Vagina (tissue), 2 donors: ENCODE data around the gene ABHD16B. TPM values are rescaled to one million over a fixed set of nuclear protein-coding genes. Genes with fewer than 3 reads are reported as not detected.
A peak's percentile ranks its signal among the peaks of the same experiment; 100 is the strongest.
"Not testable (repeated sequence)": the region's sequence is repeated elsewhere in the genome, so short reads cannot be mapped to it uniquely, and the experiment has no call there.

Experiments used
- DNase-seq, 2 donors: peaks; one replicate each; pipeline ENCODE4 v3.0.0-alpha.2; 2017; ENCODE audit errors: extremely low spot score in 2 of 2
- H3K27ac ChIP-seq: fragments of 200-600 bp; sonication (generic); one replicate; pipeline ENCODE4 v1.5.1; 2019
- H3K27me3 ChIP-seq: fragments of 200-600 bp; sonication (generic); one replicate; pipeline ENCODE4 v1.5.1; 2019
- H3K36me3 ChIP-seq, 2 donors: fragments of 200-600 bp; sonication (generic); one replicate each; pipeline ENCODE4 v1.5.1; 2017 to 2019
- H3K4me1 ChIP-seq: fragments of 200-600 bp; sonication (generic); one replicate; pipeline ENCODE4 v1.5.1; 2019
- H3K4me3 ChIP-seq, 2 donors: fragments of 200-600 bp; sonication (generic); 1 replicate in 1 of 2; 2 replicates in 1 of 2; pipeline ENCODE4 v1.5.1; 2016 to 2019
- H3K9me3 ChIP-seq: fragments of 200-600 bp; sonication (generic); one replicate; pipeline ENCODE4 v1.5.1; 2019
- POLR2A ChIP-seq, 2 donors: fragments of 450-650 bp; IDR thresholded peaks; one replicate each; pipeline ENCODE4 v1.6.1; 2017; ENCODE audit warnings: antibody characterized with exemption in 2 of 2, mild to moderate bottlenecking in 2 of 2, moderate library complexity in 2 of 2
- POLR2AphosphoS5 ChIP-seq, 2 donors: sonication (generic); formaldehyde crosslinking; IDR thresholded peaks; one replicate each; pipeline ENCODE4 v1.9.0; 2017; ENCODE audit warnings: antibody characterized with exemption in 2 of 2, mild to moderate bottlenecking in 2 of 2, low read depth in 1 of 2; ENCODE audit not compliant: insufficient read depth in 1 of 2
- intact Hi-C: fragments of 100-400 bp; cut with DNase I; formaldehyde crosslinking; loops from one replicate; pipeline ENCODE4 v1.15.1; 2023
- total RNA-seq: library from RNA; depleted of rRNA; stranded (reverse); fragments of >200 nt; gene quantifications from one replicate; pipeline ENCODE4 v1.2.3, GENCODE V29; 2016
- TF ChIP-seq, protein P1 (sequence below), 3 experiments: fragments of 450-650 bp in 2 of 3; fragments of 200-600 bp in 1 of 3; sonication (generic) in 1 of 3; IDR thresholded peaks; one replicate each; pipeline ENCODE4 v1.5.1; 2017 to 2019; ENCODE audit warnings: antibody characterized with exemption in 3 of 3, mild to moderate bottlenecking in 2 of 3, moderate library complexity in 2 of 3

ABHD16B gene
- total RNA-seq, 1 donor from 2014 or later, result not detected

GRCh38 chr20:63873477-63873971 lies 12.2 kb downstream of the ABHD16B start:
- Histone ChIP-seq H3K36me3 (peaks cover 0 to 78% of the 10 kb centered on the region in 2 donors), H3K9me3 (no peaks in the 10 kb centered on the region), H3K27me3 (no peaks in the 10 kb centered on the region), H3K4me1 (peaks cover 18% of the 10 kb centered on the region), H3K27ac (no peak overlapping the region), H3K4me3 (no peak overlapping the region)
- TF ChIP-seq POLR2AphosphoS5 (IDR thresholded peaks at IDR 0.05; ENCODE audit: insufficient read depth in 1 of 2, low read depth in 1 of 2), result peak; percentile 62 to 87
- TF ChIP-seq, protein P1, sequence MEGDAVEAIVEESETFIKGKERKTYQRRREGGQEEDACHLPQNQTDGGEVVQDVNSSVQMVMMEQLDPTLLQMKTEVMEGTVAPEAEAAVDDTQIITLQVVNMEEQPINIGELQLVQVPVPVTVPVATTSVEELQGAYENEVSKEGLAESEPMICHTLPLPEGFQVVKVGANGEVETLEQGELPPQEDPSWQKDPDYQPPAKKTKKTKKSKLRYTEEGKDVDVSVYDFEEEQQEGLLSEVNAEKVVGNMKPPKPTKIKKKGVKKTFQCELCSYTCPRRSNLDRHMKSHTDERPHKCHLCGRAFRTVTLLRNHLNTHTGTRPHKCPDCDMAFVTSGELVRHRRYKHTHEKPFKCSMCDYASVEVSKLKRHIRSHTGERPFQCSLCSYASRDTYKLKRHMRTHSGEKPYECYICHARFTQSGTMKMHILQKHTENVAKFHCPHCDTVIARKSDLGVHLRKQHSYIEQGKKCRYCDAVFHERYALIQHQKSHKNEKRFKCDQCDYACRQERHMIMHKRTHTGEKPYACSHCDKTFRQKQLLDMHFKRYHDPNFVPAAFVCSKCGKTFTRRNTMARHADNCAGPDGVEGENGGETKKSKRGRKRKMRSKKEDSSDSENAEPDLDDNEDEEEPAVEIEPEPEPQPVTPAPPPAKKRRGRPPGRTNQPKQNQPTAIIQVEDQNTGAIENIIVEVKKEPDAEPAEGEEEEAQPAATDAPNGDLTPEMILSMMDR (IDR thresholded peaks at IDR 0.05), result no peak
- intact Hi-C loops, result no loop called here
- DNase-seq, result no peak

DNA sequence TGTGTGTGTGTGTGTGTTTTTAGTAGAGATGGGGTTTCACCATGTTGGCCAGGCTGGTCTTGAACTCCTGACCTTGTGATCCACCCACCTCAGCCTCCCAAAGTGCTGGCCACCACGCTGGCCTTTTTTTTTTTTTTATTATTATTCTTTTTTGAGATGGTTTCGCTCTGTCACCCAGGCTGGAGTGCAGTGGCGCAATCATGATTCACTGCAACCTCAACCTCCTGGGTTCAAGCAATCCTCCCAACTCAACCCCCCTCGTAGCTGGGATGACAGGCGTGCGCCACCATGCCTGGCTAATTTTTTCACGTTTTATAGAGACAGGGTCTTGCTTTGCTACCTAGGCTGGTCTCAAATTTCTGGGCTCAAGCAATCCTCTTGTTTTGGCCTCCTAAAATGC lies 12.9 kb downstream of the ABHD16B start:
- H3K4me3 ChIP-seq, H3K9me3 ChIP-seq, intact Hi-C loops, DNase-seq, H3K27ac ChIP-seq, H3K27me3 ChIP-seq: not testable (repeated sequence)
- peaks cover 0 to 72% of the 10 kb centered on the region in 2 donors for H3K36me3 ChIP-seq
- peaks cover 18% of the 10 kb centered on the region for H3K4me1 ChIP-seq

GRCh38 chr20:63876489-63877036 lies 15.3 kb downstream of the ABHD16B start:
- Histone ChIP-seq H3K9me3 (no peaks in the 10 kb centered on the region), H3K36me3 (peaks cover 0 to 51% of the 10 kb centered on the region in 2 donors), H3K27ac (no peak overlapping the region), H3K27me3 (no peaks in the 10 kb centered on the region), H3K4me1 (peaks cover 18% of the 10 kb centered on the region), H3K4me3 (no peak overlapping the region)
- TF ChIP-seq, protein P1 (IDR thresholded peaks at IDR 0.05), result no peak
- TF ChIP-seq POLR2AphosphoS5 (IDR thresholded peaks at IDR 0.05; ENCODE audit: insufficient read depth in 1 of 2, low read depth in 1 of 2), result no peak
- no peak for TF ChIP-seq POLR2A (IDR thresholded peaks at IDR 0.05)
- DNase-seq, result no peak
- intact Hi-C loops, result no loop called here

GRCh38 chr20:63877755-63878470 lies 16.6 kb downstream of the ABHD16B start:
- Histone ChIP-seq H3K27ac (no peak overlapping the region), H3K27me3 (no peaks in the 10 kb centered on the region), H3K4me1 (peaks cover 10% of the 10 kb centered on the region), H3K36me3 (peaks cover 0 to 43% of the 10 kb centered on the region in 2 donors), H3K4me3 (no peak overlapping the region), H3K9me3 (no peaks in the 10 kb centered on the region)
- TF ChIP-seq POLR2AphosphoS5 (IDR thresholded peaks at IDR 0.05; ENCODE audit: insufficient read depth in 1 of 2, low read depth in 1 of 2) (no peak), POLR2A (IDR thresholded peaks at IDR 0.05) (no peak)
- TF ChIP-seq, protein P1 (IDR thresholded peaks at IDR 0.05), result no peak
- DNase-seq, result no peak
- intact Hi-C loops, result no loop called here

DNA sequence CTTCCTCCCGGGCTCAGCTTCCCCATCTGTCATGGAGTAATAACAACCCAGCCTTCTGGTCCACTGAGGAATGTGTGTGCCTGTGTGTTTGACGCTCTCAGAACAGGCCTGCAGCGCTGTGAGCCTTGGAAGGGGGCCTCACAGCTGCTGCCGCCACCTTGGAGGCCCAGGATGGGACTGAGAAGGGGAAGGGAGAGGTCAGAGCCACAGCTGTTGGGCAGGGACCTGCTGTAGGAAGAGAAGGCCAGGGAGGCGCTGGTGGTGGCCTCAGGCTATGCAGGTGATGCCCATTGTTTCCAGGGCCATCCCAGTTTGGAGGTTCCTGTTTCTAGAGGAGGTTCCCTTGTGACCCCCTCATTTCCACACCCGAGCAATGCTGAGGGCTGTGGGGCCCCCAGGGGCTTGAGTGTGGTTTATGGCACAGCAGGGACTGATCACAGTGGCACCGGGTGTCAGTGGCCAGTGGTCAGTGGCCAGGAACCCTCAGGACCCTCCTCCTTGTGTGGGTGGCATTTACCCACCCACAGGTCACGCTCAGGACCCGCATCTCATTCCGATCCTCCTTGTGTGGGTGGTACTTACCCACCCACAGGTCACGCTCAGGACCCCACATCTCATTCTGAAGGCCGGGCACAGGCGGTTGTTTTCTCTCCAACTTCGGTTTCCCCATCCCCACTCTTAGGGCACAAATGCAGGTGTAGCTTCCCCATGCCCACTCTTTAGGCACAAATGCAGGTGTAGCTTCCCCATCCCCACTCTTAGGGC lies 17.8 kb downstream of the ABHD16B start:
- intact Hi-C loops, result no loop called here
- Histone ChIP-seq H3K9me3 (no peaks in the 10 kb centered on the region), H3K4me1 (no peaks in the 10 kb centered on the region), H3K27ac (no peak overlapping the region), H3K4me3 (no peak overlapping the region), H3K36me3 (peaks cover 0 to 44% of the 10 kb centered on the region in 2 donors), H3K27me3 (no peaks in the 10 kb centered on the region)
- TF ChIP-seq POLR2A (IDR thresholded peaks at IDR 0.05) (no peak), POLR2AphosphoS5 (IDR thresholded peaks at IDR 0.05; ENCODE audit: insufficient read depth in 1 of 2, low read depth in 1 of 2) (no peak)
- TF ChIP-seq, protein P1 (IDR thresholded peaks at IDR 0.05), result no peak
- DNase-seq, result no peak

DNA sequence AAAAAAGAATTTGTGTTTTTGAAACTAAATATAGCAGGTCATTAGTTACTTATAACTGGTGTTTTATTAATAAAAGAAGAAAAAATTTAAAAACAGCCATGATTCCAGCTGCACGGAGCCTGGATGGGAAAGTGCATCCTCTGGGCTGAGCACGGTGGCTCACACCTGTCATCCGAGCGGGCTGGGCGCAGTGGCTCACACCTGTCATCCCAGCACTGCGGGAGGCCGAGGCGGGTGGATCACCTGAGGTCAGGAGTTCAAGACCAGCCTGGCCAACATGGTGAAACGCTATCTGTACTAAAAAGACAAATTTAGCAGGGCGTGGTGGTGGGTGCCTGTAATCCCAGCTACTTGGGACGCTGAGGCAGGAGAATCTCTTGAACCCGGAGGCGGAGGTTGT lies 19.6 kb downstream of the ABHD16B start:
- intact Hi-C loops, H3K9me3 ChIP-seq, H3K27ac ChIP-seq, H3K27me3 ChIP-seq, H3K4me3 ChIP-seq, H3K4me1 ChIP-seq, DNase-seq: not testable (repeated sequence)
- peaks cover 0 to 39% of the 10 kb centered on the region in 2 donors for H3K36me3 ChIP-seq
